Left lung (tissue), 10 donors: ENCODE results near the gene HEPHL1. TPM values are rescaled to one million over a fixed set of nuclear protein-coding genes. Genes with fewer than 3 reads are reported as not detected.
A peak's percentile ranks its signal among the peaks of the same experiment; 100 is the strongest.
"Not testable (repeated sequence)": the region's sequence is repeated elsewhere in the genome, so short reads cannot be mapped to it uniquely, and the experiment has no call there.

ENCODE experiments used
- ATAC-seq: fragments of 200-7000 bp; cut with Tn5 transposase; one replicate; pipeline ENCODE4 v1.9.1; 2020; ENCODE audit warnings: moderate library complexity
- DNase-seq, 4 donors: peaks; one replicate each; pipeline ENCODE4 v3.0.0-alpha.2; 2013 to 2020
- H3K27ac ChIP-seq, 2 donors: fragments of 200-600 bp; sonication (generic) in 1 of 2; one replicate each; pipeline versions ENCODE4 v1.5.0 to v1.8.0; 2020 to 2021
- H3K27me3 ChIP-seq, 2 donors: fragments of 200-600 bp; sonication (generic) in 1 of 2; one replicate each; pipeline versions ENCODE4 v1.5.0 to v1.8.0; 2020 to 2021
- H3K36me3 ChIP-seq, 2 donors: fragments of 200-600 bp; sonication (generic) in 1 of 2; one replicate each; pipeline versions ENCODE4 v1.5.0 to v1.8.0; 2020 to 2021
- H3K4me1 ChIP-seq, 2 donors: fragments of 200-600 bp; one replicate each; pipeline ENCODE4 v1.8.0; 2021
- H3K4me3 ChIP-seq, 2 donors: fragments of 200-600 bp; sonication (generic) in 1 of 2; one replicate each; pipeline versions ENCODE4 v1.5.0 to v1.8.0; 2020 to 2021; ENCODE audit warnings: mild to moderate bottlenecking in 1 of 2
- H3K9me3 ChIP-seq, 2 donors: fragments of 200-600 bp; sonication (generic) in 1 of 2; one replicate each; pipeline versions ENCODE4 v1.5.0 to v1.8.0; 2020 to 2021
- intact Hi-C, 2 donors: fragments of 100-400 bp; cut with DNase I; formaldehyde crosslinking; loops; one replicate each; pipeline versions ENCODE4 v1.11.2 to v1.14.2; 2022
- polyA plus RNA-seq, 6 donors: library from polyadenylated mRNA; unstranded; fragments of 120-200 nt; gene quantifications; one replicate each; pipeline ENCODE4 v1.2.1, GENCODE V29; 2013; ENCODE audit not compliant: insufficient read length in 6 of 6
- total RNA-seq, 2 donors: library from RNA; stranded (reverse); fragmentation: NEBNext Ultra II Directional; extraction: Animal tissue kit (Norgen Biotek cat#: 25700); gene quantifications; one replicate each; pipeline ENCODE4 v1.2.1, GENCODE V29; 2021
- TF ChIP-seq, protein P1 (sequence below), 2 donors: fragments of 200-600 bp; sonication (generic) in 1 of 2; IDR thresholded peaks; one replicate each; pipeline versions ENCODE4 v1.5.0 to v1.8.0; 2021; ENCODE audit warnings: antibody characterized with exemption in 2 of 2
- donor health status: DM: no; HTN: yes; CAD: no.
- donor health status: DM: no; HTN: no; CAD: no.

Gene HEPHL1
- total and polyA plus RNA-seq, 8 donors = 0.06 to 0.21 (median 0.14) TPM; not detected in 5

DNA sequence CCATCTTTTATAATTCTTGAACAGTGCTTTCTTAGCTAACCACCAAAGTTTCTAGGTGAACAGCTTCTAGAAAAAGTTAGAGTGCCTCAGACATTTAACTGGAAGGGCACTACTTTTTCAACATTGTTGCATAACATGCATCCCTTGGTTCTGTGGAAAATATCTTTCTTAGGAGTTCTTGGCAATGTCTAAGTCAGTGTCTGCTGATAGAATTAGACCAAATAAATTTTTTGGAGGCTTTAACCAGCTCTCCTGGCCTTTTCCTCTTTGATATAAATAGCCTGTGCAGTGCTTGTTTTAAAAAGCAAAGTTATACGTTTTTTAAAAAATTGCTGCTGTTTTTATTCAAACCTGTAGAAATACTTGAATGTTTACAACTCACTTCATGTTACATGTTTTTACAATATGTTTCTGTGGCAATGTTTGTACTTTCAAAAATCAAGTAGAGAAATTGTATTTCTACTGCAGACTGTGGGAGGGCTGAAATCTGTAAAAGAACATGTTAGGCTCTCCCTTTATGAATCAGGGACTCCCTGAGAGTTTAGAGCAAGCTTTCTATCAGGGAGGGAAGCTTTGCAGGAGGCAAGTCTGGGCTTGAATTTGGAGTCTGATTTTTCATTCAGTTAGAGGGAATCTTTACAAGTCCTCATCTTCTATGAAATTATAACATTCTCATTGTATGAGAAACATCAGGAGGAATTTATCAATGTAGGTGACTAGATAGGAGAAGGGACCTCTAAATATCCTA, 91.2 kb downstream of the HEPHL1 start:
- H3K27ac ChIP-seq = no peak overlapping the region
- ATAC-seq (no peak), DNase-seq (no peak)
- no peaks in the 10 kb centered on the region for H3K27me3 ChIP-seq
- H3K4me3 ChIP-seq = no peak overlapping the region
- intact Hi-C loops = no loop called here
- H3K4me1 ChIP-seq = no peaks in the 10 kb centered on the region
- no peaks in the 10 kb centered on the region for H3K9me3 ChIP-seq
- TF ChIP-seq, protein P1, sequence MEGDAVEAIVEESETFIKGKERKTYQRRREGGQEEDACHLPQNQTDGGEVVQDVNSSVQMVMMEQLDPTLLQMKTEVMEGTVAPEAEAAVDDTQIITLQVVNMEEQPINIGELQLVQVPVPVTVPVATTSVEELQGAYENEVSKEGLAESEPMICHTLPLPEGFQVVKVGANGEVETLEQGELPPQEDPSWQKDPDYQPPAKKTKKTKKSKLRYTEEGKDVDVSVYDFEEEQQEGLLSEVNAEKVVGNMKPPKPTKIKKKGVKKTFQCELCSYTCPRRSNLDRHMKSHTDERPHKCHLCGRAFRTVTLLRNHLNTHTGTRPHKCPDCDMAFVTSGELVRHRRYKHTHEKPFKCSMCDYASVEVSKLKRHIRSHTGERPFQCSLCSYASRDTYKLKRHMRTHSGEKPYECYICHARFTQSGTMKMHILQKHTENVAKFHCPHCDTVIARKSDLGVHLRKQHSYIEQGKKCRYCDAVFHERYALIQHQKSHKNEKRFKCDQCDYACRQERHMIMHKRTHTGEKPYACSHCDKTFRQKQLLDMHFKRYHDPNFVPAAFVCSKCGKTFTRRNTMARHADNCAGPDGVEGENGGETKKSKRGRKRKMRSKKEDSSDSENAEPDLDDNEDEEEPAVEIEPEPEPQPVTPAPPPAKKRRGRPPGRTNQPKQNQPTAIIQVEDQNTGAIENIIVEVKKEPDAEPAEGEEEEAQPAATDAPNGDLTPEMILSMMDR (IDR thresholded peaks at IDR 0.05) = no peak
- H3K36me3 ChIP-seq = no peaks in the 10 kb centered on the region

DNA sequence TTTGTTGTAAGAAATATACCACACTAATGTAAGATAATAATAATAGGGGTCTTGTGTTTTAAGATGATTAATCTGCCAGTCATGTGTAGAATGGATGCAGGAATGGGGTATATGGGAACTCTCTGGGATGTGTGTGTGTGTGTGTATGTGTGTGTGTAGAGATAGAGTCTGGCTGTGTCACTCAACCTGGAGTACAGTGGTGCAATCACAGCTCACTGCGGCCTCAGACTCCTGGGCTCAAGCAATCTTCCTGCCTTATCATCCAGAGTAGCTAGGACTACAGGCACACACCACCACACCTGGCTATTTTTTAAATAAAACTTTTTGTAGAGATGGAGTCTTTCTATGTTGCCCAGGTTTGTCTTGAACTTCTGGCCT, 96.0 kb downstream of the HEPHL1 start:
- Histone ChIP-seq H3K9me3 (no peaks in the 10 kb centered on the region), H3K27me3 (no peaks in the 10 kb centered on the region), H3K27ac (no peak overlapping the region), H3K36me3 (no peaks in the 10 kb centered on the region), H3K4me3 (no peak overlapping the region), H3K4me1 (no peaks in the 10 kb centered on the region)
- intact Hi-C loops = no loop called here
- TF ChIP-seq, protein P1 (IDR thresholded peaks at IDR 0.05) = no peak
- DNase-seq (no peak), ATAC-seq (no peak)

- Histone ChIP-seq H3K27me3 (no peaks in the 10 kb centered on the region), H3K4me1 (no peaks in the 10 kb centered on the region), H3K36me3 (no peaks in the 10 kb centered on the region), H3K27ac (no peak overlapping the region), H3K4me3 (no peak overlapping the region), H3K9me3 (no peaks in the 10 kb centered on the region)
- ATAC-seq (peak; percentile 42), DNase-seq (no peak)
- intact Hi-C loops = no loop called here
- TF ChIP-seq, protein P1 (IDR thresholded peaks at IDR 0.05) = no peak
Observed at GRCh38 chr11:94117871-94118270, 96.7 kb downstream of the HEPHL1 start.

DNA sequence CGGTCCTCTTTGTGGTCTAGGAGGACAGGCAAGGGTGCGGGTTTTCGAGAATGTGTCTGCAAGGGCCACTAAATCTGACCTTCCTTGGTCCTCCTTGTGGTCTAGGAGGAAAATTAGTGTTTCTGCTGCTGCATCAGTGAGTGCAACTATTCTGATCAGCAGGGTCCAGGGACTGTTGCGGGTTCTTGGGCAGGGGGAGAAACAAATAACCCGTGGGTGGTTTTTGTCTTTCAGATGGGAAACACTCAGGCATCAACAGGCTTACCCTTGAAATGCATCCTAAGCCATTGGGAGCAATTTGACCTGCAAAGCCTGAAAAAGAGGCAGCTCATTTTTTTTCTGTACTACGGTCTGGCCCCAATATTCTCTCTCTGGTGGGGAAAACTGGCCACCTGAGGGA, 98.5 kb downstream of the HEPHL1 start:
- H3K27ac ChIP-seq, DNase-seq, ATAC-seq, H3K27me3 ChIP-seq, H3K36me3 ChIP-seq, intact Hi-C loops, H3K9me3 ChIP-seq, H3K4me3 ChIP-seq, H3K4me1 ChIP-seq: not testable (repeated sequence)

DNA sequence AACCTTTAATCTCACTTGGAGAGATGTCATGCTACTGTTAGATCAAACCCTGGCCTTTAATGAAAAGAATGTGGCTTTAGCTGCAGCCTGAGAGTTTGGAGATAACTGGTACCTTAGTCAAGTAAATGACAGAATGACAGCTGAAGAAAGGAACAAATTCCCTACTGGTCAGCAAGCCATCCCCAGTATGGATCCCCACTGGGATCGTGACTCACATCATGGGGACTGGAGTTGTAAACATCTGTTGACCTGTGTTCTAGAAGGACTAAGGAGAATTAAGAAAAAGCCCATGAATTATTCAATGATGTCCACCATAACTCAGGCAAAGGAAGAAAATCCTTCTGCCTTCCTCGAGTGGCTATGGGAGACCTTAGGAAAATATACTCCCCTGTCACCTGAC, 99.4 kb downstream of the HEPHL1 start:
- H3K27me3 ChIP-seq, H3K27ac ChIP-seq, H3K4me3 ChIP-seq, ATAC-seq, DNase-seq, H3K9me3 ChIP-seq, intact Hi-C loops, H3K4me1 ChIP-seq, H3K36me3 ChIP-seq: not testable (repeated sequence)

- Histone ChIP-seq H3K4me3 (no peak overlapping the region), H3K27ac (no peak overlapping the region), H3K9me3 (no peaks in the 10 kb centered on the region), H3K4me1 (no peaks in the 10 kb centered on the region), H3K27me3 (no peaks in the 10 kb centered on the region), H3K36me3 (no peaks in the 10 kb centered on the region)
- TF ChIP-seq, protein P1 (IDR thresholded peaks at IDR 0.05) = no peak
- intact Hi-C loops = no loop called here
- DNase-seq (no peak), ATAC-seq (no peak)
Observed at GRCh38 chr11:94120946-94121345, 99.8 kb downstream of the HEPHL1 start.
